Measurements from ENCODE around the gene FSCN2. TPM values are rescaled to one million over a fixed set of nuclear protein-coding genes. Genes with fewer than 3 reads are reported as not detected.

Gene FSCN2
- polyA plus RNA-seq, 1 donor = 2.8 TPM

DNA sequence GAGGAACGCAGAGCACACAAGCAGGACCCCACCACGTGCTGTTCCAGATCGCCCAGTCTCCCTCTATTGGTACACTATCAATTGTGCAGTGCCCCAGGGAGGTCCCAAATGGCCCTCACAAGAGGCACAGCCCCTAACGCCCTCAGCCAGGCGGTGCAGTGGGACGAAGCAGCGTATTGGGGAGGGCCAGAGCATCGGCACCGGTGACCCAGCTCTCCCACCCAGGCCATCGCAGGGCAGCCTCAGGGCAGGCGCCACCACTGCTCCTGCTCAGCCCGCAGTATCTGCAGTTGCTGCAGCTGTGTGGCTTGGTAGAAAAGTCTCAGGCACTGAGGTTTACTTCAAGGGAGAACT lies 29.9 kb downstream of the FSCN2 start:
- DNase-seq = no peak

DNA sequence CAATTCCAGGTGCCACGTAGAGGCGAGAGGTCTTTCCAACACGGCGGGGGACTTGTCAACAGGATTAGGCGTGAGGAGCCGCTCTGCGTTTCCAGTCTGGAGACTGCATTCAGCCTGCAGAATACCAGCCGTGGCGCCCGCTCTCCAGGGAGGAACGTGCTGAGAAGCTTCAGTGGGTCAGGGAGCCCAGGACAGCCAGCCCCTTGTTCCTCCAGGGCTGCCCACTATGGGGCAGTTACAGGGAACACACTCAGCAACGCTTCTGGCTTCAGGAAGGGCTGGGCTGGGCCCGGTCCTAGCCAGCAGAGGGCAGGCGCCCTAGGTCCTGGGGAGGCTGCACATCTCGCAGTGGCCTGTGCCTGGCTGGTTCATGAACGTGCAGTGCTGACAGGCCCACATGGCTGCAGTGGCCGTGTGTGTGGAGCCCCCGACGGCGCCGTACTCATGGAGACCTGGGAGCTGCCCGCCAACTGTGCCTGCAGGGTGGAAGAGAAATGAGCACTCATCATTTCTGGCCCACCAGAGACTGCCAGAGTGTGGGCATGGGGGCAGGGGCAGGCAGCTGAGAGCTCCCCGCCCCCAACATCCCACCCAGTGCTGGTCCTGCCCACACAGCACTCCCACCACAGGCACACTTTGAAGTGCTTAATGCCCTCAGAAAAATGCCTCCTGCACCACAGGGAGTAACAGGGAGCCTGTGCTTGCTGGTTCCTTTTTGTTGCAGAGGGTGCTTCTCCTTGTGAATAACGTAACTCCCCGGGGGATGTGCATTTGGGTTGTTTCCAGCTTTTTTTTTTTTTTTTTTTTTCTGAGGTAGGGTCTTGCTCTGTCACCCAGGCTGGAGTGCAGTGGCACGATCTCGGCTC lies 31.0 kb downstream of the FSCN2 start:
- DNase-seq = no peak

DNA sequence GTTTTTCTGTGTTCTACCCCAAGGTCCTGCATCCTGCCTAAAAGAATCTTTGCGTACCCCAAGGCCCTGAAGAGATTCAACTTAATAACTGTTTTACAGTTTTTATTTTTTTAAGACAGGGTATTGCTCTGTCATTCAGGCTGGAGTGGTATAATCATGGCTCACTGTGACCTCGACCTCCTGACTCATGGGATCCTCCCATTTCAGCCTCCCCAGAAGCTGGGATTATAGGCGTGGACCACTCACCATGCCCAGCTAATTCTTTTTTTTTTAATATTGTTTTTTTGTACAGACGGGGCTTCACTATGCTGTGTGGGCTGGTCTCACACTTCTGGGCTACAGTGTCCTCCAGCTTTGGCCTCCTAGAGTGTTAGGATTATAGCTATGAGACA lies 33.3 kb downstream of the FSCN2 start:
- DNase-seq = no peak

DNA sequence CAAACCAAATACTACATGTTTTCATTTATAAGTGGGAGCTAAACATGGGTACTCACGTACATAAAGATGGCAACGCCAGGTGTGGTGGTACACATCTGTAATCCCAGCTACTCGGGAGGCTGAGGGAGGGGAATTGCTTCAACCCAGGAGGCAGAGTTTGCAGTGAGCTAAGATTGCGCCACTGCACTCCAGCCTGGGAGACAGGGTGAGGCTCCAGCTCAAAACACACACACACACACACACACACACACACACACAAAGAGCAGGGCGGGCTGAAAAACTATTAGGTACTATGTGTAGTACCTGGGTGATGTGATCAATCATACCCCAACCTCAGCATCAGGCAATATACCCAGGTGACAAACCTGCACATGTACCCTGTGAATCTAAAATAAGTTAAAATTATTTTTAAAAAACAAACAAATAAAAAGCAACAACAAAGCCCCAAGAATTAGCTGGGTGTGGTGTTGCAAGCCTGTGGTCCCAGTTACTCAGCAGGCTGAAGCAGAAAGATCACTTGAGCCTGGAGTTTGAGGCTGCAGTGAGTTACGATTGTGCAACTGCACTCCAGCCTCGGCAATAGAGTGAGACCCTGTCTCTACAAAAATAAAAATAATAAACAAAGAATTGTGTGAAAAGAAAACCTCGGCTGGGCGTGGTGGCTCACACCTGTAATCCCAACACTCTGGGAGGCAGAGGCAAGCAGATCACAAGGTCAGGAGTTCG lies 35.8 kb downstream of the FSCN2 start:
- DNase-seq = no peak

DNA sequence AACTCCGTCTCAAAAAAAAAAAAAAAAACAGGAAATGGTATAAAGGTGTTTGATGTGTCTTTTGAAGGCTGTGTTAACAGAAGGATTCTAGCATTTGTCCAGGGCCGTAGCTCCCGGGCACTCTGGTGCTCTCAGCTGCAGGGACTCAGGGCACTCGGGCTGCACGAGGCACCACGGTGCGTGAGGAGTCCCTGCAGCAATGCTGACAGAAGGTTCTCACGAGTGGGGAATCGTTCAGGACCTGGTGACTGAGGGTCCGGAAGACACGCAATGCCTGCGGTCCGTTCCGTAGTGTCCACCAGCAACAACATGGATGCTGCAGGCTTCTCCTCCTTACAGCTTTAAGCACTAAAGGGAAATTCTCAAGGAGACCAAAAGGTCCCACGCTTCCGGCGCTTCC lies 36.6 kb downstream of the FSCN2 start:
- DNase-seq = no peak

DNA sequence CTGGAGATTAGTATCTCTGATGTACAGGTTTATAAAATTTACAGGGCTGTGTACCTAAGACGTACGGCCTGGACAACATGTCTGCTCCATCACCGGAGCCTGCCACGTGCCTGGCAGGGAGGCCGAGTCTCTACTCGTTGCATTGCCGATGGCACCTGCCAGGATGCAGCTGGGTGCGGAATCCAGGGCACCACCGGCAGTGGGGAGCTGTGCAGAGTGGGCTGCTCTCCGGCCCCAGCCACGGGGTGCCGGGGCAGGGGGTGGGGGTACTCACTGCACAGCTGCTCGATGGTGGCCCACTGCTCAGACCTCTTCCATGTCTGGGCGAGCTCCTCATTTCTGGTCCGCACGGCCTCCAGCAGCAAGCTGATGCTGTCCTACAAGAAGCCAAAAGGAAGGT lies 37.1 kb downstream of the FSCN2 start:
- no peak for DNase-seq

DNA sequence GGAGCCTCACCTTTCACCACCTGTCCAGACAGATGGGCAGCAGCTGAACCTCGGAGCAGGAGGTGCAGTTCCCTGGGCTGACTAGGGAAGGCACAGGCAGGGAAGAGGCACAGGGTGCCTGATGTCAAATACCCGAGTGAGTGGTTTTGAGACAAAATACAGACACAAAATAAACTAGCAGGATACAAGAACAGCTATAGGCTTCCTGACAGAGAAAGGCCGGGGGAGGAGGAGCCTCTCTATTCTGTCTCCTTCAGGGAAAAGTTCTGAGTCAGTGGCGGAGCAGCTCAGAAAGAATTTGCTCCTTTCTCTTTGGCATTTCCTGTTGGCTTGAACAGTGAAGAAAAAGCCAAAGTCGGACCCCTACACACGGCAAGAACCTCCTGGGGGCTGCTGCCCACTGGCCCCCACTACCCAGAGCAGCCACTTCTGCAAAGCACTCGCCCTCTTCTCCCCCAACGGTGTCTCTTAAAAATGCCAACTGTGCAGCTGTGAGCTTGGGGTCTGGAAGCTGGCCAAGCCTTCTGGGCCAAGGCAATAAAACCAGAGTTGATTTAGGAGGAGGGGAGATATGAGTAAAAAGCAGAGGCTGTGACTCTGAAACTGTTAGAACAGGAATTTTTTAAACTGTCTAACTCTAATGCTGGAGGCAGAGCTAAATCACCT lies 38.4 kb downstream of the FSCN2 start:
- peak; percentile 82 for DNase-seq

DNA sequence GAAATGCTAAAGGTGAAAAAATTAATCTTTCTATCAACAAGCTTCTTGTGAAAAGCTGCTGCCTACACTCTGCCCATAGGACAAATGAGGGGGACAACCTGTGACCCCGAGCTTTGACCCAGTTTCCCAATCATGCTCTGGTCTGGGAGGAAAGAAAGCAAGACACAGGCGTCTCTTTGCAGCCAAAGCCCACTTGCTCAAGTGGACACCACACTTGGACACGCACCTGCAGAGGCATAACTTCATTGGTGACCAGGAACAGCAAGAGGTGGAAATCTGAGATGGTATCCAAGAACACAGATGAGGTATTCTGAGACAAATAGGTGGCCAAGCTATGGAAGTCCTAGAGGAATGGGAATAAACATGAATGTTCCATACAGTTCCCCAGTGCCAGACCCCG lies 39.0 kb downstream of the FSCN2 start:
- no peak for DNase-seq

DNA sequence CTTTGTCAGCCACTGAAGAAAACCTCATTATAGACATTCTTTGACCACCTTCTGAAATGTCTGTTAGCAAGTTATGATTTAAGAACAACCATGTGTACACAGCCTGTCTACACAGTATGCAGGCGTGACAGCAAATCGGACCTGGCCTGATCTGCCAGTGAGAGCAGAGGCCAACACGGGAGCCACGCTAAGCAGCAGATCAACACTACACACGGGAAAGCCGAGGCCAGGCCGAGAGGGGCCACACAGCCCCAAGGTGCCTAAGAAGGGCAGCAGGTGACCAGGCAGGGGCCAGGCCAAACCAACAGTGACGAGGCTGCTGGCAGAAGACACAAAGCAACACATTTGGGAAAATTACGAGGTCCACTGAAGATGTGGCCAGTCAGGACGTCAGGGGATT lies 40.2 kb downstream of the FSCN2 start:
- no peak for DNase-seq

DNA sequence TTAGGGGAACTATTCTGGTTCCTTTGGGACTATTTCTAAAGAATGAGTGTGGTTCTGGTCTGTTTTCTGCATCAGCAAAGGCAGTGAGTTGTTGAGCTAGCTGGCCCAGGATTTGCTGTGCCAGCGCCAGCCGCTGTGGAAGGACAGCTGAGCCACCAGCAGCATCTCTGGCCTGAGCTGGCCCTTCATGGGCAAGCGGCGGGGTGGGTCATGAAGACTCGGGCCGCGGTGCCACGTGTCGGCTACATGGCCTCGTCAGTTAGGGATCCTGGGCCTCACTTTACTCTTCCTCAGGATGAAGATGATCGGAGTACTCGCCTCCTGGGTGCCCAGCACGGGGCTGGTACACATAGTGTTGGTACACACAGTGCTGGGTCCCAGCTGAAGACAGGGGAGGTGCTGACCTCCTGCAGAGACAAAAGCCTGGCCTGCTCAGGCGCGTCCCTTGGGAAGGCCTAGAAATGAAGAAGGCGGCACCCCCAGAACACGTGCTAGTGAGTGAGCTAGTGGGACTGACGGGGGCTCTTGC lies 41.9 kb downstream of the FSCN2 start:
- no peak for DNase-seq

DNA sequence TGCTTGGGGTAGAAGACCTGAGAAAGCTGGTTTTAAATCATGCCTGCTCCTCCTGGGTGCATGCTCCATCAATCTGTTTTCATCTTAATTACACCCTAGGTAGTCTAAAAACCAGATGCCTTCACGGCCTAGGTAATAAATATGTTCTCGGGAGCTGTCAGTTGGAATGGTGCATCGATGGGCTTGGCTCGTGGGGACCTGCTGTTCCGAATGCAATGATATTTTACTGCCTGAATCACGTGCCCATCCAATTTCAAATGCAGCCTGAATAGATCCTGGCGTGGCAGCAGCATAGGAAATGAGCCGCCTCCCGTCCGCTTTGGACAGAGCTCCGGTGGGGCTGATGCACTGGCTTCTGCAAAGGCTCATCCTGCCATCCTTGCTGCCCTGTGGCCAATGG lies 42.8 kb downstream of the FSCN2 start:
- no peak for DNase-seq

DNA sequence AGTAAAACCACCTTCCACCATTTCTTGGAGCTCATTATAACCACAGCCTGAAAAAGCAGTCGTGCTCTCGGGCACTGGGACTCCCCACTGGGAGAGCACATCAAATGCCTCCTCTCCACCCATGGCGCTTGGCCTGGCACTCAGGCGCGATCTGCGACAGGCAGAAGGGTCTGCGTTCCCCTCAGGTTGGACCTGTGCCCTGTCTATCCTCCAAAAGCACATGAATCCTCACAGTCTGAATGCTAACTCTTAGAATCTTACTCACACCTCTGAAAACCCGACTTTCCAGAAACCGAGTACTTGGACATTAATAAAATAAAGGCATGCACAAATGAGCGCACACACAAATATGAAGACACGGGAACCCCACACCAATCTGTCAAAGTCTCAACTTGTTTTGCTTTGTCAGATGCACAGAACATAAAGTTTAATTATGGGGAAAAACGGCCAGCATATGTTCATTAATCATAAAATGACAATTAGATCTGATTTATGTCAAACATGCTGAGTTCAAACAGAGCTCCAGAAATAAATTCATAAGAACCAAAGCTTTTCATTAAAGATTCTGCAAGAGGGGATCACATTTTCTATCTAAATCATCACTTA lies 44.5 kb downstream of the FSCN2 start:
- DNase-seq = no peak

DNA sequence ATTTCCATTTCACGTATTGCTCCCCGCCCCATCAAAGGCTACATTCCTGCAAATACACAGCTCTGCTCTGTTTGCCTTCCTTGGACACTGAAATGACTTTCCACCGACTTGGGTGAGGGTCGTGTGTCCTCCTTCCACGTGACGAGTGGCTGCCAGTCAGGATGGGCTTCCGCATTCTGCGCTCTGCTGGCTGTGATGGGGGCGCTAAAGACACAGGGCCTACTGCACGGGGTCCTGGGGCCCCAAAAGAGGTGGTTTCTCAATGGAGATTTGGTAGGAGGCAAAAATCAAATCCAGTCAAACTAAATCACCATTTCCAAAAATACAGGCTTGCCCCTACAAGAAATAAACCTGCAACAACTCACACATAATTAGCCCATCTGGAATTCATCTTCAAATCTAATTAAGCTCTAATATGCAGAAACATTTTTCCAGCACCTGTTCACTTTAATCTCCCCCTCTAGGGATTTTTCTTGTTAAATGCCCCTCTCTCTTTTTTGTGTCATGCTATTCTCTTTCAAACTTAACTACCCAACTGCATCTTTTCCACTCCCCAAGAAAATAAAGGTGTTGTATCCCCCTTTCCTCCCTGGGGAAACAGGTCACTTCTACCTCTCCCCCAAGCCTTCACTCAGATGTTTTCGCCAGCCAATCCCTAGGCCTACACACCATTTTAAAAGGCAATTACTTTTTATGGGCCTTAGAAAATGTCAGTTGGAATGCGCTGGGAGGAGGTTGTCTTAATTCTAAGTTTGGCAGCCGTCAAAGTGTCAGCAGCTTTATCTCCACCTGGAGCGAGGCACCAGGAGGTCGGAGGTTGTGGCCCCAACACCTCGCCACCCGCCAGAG lies 45.8 kb downstream of the FSCN2 start:
- DNase-seq = no peak

DNA sequence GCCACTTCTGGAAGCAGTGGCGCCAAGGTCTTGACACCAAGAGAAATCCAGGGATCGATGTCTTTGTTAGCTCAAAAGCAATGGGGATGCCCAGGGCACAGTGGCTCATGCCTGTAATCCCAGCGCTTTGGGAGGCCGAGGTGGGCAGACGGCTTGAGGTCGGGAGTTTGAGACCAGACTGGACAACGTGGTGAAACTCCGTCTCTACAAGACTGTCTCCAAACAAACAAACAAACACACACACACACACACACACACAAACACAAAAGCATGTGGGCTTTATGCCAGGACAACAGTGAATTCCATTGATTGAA lies 46.4 kb downstream of the FSCN2 start:
- no peak for DNase-seq

DNA sequence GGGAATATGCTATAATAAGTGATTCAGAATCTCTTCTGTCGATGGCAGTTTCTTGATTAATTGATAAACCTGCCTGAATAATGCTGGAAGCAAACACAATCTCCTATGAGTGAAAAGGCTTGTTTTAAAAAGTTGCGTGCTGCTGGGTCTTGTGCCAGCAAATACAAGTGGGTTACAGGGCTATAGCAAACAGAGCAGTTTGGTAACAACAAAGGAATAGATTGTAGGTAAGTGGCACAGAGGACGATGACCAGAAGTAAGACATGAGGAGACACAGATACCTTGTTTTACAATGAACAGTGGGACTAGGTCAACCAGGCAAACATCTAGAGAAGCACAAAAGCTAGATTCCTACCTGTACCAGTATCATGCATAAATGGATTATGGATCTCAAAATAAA lies 47.7 kb downstream of the FSCN2 start:
- no peak for DNase-seq

DNA sequence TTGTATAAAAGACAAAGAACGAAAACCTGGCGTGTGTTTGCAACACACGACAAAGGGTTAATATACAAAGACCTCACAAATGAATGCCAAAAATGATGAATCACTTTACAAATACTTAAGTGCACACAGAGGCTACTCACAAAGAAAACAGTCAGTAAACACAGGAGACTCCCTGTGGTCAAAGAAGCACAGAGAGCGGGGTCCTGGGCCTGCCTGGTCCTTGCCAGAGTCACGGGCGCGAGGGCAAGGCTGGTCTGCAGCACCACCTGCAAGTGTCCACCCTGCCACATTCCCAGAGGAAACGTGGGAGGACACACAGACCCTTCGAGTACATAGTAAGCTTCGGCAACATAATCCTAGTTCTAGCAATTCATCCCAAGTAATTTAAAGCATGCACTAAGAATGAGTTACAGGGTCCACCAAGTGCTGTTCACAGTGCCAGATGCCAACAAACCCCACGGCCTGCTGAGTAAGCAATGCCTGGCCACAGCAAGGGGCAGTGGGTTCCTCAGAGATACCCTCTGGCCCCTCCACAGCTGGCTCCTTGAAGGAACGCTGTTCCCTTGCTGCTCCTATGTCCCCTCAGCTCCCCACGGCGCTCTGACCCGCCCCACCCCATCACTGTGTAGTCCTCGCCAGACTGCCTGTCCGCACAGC lies 48.6 kb downstream of the FSCN2 start:
- DNase-seq = no peak

DNA sequence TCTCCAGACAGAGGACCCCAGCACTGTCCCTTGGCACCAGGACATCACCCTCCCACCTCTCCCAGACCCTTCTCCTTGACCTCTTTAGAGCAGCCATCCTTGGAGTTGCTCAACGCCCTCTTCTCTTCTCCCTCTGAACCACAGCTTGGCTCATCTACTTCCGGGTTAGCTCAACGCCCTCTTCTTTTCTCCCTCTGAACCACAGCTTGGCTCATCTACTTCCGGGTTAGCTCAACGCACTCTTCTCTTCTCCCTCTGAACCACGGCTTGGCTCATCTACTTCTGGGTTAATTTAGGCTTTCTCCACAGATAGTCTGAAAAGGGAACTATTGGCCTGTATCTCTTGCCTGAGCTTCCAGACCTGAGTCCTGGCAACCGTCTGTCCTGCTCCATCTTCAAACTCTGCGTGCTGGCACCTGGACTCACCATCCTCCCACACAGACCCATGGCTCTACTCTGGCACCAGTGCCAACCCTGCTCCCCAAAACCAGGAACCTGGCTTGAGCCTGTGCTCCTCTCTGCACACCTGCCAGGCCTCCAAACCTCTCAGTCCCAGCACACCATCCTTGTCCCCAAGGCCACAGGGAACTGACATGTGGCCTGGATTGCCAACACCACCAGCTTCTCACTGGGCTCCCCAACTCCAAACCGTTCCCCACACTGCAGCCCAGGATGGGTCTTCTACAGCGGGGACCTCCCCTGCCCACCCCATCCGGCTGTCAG lies 49.3 kb downstream of the FSCN2 start:
- DNase-seq = no peak

DNA sequence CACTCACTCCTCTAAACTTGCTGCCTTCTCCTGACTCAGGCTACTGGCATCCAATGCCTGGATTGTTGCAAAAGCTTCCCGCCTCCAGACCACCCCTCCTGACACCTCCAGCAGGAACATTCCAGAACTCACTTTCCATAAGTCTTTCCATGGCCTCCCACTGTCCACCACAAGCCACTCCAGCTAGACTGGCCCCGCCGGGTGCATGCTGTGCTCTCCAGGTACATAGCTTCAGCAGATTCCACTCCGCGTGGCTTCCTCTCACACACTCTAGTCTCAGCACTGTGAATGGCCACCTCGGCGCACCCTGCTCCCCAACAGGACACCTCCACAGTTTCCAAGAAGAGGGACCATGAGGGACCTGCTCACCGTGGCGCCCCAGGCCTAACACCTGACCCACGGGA lies 49.9 kb downstream of the FSCN2 start:
- DNase-seq = no peak

DNA sequence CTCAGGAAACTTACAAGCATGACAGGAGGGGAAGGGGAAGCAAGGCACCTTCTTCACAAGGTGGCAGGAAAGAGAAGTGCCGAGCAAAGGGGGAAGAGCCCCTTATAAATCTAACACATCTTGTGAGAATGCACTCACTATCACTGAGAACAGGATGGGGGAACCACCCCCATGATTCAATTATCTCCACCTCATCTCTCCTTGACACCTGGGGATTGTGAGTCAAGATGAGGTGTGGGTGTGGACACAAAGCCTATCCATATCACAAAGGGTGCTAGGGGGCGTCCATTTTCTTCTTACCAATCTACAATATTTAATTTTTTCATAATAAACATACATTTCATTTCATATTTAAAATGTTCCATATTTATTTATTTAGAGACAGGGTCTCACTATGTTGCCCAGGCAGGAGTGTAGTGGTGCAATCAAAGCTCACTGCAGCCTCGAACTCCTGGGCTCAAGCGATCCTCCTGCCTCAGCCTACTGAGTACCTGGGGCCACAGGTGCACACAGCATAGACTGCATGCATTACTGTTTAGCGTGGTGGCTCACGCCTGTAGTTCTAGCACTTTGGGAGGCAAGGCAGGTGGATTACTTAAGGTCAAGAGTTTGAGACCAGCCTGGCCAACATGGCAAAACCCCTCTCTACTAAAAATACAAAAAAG lies 50.5 kb downstream of the FSCN2 start:
- no peak for DNase-seq

DNA sequence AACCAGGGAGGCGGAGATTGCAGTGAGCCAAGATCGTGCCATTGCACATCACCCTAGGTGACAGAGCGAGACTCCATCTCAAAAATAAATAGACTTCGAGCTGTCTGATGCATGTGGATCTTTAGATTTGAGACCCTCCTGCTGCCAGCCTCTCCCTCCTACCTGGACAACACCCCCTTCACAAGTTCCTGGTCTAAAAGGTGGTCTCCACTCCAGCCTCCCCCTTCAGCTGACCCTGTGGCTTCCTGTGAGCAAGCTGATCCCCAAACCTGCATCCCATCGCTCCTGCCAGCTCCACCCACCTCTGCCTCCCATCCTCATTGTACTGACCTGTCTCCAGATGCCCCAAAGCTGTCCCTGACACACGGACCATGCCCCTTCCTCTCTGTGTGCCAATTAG lies 51.1 kb downstream of the FSCN2 start:
- DNase-seq = no peak
